ENCODE results near the gene CYTH1. TPM values are rescaled to one million over a fixed set of nuclear protein-coding genes. Genes with fewer than 3 reads are reported as not detected.

The CYTH1 gene
- total RNA-seq, 1 experiment from 2014 or later, result 34.3 TPM

GRCh38 chr17:78705071-78705470, 77.0 kb downstream of the CYTH1 start:
- H3K9ac ChIP-seq (ENCODE audit: low read length), result no peak overlapping the region
- H3K4me3 ChIP-seq (replicated peaks in 1 of 2; ENCODE audit: low read depth in 1 of 2, low read length in 2 of 2), result no peak overlapping the region
- peaks cover 5 to 6% of the 10 kb centered on the region in 2 experiments; a peak in 2 of 4 replicates for H3K36me3 ChIP-seq (ENCODE audit: control insufficient read depth in 1 of 2, insufficient read depth in 2 of 2, low read length in 2 of 2)
- intact Hi-C loops (cut with micrococcal nuclease), result loop anchor here (5.0 kb wide), 1 partner anchor 343 kb away; the partner anchor contains the start of gene SOCS3
- POLR2A ChIA-PET, result no interaction called here
- H3K4me2 ChIP-seq (ENCODE audit: low read length), result peak overlapping the region; percentile 31
- no peaks in the 10 kb centered on the region for H3K27me3 ChIP-seq (ENCODE audit: insufficient read depth, low read length)
- H2AFZ ChIP-seq (ENCODE audit: low read depth, low read length, poor library complexity, severe bottlenecking), result no peak overlapping the region
- RAD21 ChIA-PET (ENCODE audit: low non-redundant PET in 1 of 2, low total read pairs in 2 of 2, uncharacterized antibody in 2 of 2, unreplicated experiment in 2 of 2), result interaction anchor here in 1 of 2 experiments (0.9 kb wide), 1 partner anchor 208 kb away, joined by 3 read pairs; no protein-coding TSS in a partner anchor
- no peak for TF ChIP-seq EZH2phosphoT487 (IDR thresholded peaks at IDR 0.05; ENCODE audit: borderline replicate concordance)
- no peak for TF ChIP-seq CEBPB (IDR thresholded peaks at IDR 0.05; ENCODE audit: low read depth)
- TF ChIP-seq ZFX (IDR thresholded peaks at IDR 0.05), result no peak
- no peak for TF ChIP-seq JUND (IDR thresholded peaks at IDR 0.05)
- TF ChIP-seq FOSL1 (IDR thresholded peaks at IDR 0.05; ENCODE audit: low read depth), result no peak
- no peak for TF ChIP-seq CTCF (IDR thresholded peaks at IDR 0.05 in 2 of 3, conservative IDR thresholded peaks at IDR 0.05 in 1 of 3; ENCODE audit: borderline replicate concordance in 1 of 3, insufficient read depth in 1 of 3, low read depth in 2 of 3, low read length in 2 of 3)
- TF ChIP-seq SRF (IDR thresholded peaks at IDR 0.05; ENCODE audit: low read depth), result no peak
- CTCF ChIA-PET, result no interaction called here
- no peak for ATAC-seq
- H3K79me2 ChIP-seq (ENCODE audit: insufficient read depth, low read length), result no peaks in the 10 kb centered on the region
- peaks cover 8 to 14% of the 10 kb centered on the region in 2 experiments for H3K4me1 ChIP-seq (ENCODE audit: control insufficient read depth in 1 of 2, insufficient read depth in 2 of 2, low read length in 2 of 2)
- no TSS peak for BruUV-seq (replicated peaks)
- no peak for DNase-seq (ENCODE audit: low read depth, low spot score)
- no peaks in the 10 kb centered on the region for H4K20me1 ChIP-seq (ENCODE audit: insufficient read depth)
- H3K9me2 ChIP-seq (ENCODE audit: insufficient read depth), result no peaks in the 10 kb centered on the region
- H3K27ac ChIP-seq (ENCODE audit: low read depth, low read length), result no peak overlapping the region
- no peaks in the 10 kb centered on the region for H3K9me3 ChIP-seq (ENCODE audit: control insufficient read depth in 1 of 2, insufficient read depth in 1 of 2, low read depth in 1 of 2, low read length in 2 of 2)

DNA sequence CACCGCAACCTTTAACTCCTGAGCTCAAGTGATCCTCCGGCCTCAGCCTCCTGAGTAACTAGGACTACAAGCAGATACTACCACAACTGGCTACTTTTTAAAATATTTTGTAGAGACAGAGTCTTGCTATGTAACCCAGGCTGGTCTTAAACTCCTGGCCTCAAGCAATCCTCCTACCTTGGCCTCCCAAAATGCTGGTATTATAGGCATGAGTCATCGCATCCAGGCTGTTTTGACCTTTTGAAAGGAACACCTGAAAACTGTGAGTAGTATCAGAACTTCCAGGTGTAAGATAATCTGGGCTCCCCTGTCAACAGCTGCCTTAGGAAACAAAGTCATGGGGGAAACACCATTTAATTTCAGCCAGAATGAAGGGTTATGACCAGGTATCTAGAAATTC, 77.5 kb downstream of the CYTH1 start:
- Histone ChIP-seq H3K4me3 (replicated peaks in 1 of 2; ENCODE audit: low read depth in 1 of 2, low read length in 2 of 2) (no peak overlapping the region), H2AFZ (ENCODE audit: low read depth, low read length, poor library complexity, severe bottlenecking) (no peak overlapping the region), H3K27me3 (ENCODE audit: insufficient read depth, low read length) (no peaks in the 10 kb centered on the region), H3K9me2 (ENCODE audit: insufficient read depth) (no peaks in the 10 kb centered on the region), H3K9ac (ENCODE audit: low read length) (no peak overlapping the region), H4K20me1 (ENCODE audit: insufficient read depth) (no peaks in the 10 kb centered on the region), H3K4me2 (ENCODE audit: low read length) (peak overlapping the region; percentile 31), H3K9me3 (ENCODE audit: control insufficient read depth in 1 of 2, insufficient read depth in 1 of 2, low read depth in 1 of 2, low read length in 2 of 2) (no peaks in the 10 kb centered on the region), H3K27ac (ENCODE audit: low read depth, low read length) (no peak overlapping the region), H3K36me3 (ENCODE audit: control insufficient read depth in 1 of 2, insufficient read depth in 2 of 2, low read length in 2 of 2) (peaks cover 5 to 6% of the 10 kb centered on the region in 2 experiments; a peak in 2 of 4 replicates), H3K4me1 (ENCODE audit: control insufficient read depth in 1 of 2, insufficient read depth in 2 of 2, low read length in 2 of 2) (peaks cover 8 to 14% of the 10 kb centered on the region in 2 experiments), H3K79me2 (ENCODE audit: insufficient read depth, low read length) (no peaks in the 10 kb centered on the region)
- BruUV-seq (replicated peaks), result no TSS peak
- RAD21 ChIA-PET (ENCODE audit: low non-redundant PET in 1 of 2, low total read pairs in 2 of 2, uncharacterized antibody in 2 of 2, unreplicated experiment in 2 of 2), result interaction anchor here in 1 of 2 experiments (0.9 kb wide), 1 partner anchor 208 kb away, joined by 3 read pairs; no protein-coding TSS in a partner anchor
- intact Hi-C loops (cut with micrococcal nuclease), result no loop called here
- no peak for ATAC-seq
- CTCF ChIA-PET, result no interaction called here
- DNase-seq (ENCODE audit: low read depth, low spot score), result no peak
- no peak for TF ChIP-seq TCF7L2 (IDR thresholded peaks at IDR 0.05; ENCODE audit: borderline replicate concordance, extremely low read depth, insufficient read depth, insufficient read length)
- no peak for TF ChIP-seq ZFX (IDR thresholded peaks at IDR 0.05)
- peak; percentile 27; the same call in 1 of the 2 replicates for TF ChIP-seq JUND (IDR thresholded peaks at IDR 0.05)
- TF ChIP-seq, protein P1, sequence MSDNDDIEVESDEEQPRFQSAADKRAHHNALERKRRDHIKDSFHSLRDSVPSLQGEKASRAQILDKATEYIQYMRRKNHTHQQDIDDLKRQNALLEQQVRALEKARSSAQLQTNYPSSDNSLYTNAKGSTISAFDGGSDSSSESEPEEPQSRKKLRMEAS (IDR thresholded peaks at IDR 0.05), result no peak
- TF ChIP-seq SRF (IDR thresholded peaks at IDR 0.05; ENCODE audit: low read depth), result no peak
- TF ChIP-seq EZH2phosphoT487 (IDR thresholded peaks at IDR 0.05; ENCODE audit: borderline replicate concordance), result no peak
- TF ChIP-seq SP1 (IDR thresholded peaks at IDR 0.05; ENCODE audit: low read depth), result no peak
- POLR2A ChIA-PET, result no interaction called here

Data from HCT116 (cell line).